ENCODE data around the gene ROR1.

The ROR1 gene

DNA sequence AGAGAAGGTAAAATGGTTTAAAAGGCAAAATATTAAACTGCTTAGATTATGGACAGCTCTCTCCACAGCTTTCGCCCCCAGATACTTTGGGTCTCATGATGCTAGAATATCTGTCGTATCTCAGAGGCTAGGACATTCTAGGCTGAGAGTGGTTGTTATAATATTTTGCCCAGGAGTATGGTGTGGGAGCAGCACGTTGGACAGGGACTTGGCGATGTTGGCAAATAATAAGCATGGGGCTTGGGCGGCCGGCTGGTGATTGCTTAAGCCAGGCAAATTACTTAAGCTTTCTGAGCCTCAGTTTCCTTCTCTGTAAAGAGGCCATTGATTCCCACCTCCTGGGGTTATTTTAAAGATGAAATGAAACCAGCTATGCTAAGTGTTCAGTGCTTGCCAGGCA is 133.2 kb downstream of the ROR1 start:
- no peak for DNase-seq (ENCODE audit: low read depth, low spot score)

DNA sequence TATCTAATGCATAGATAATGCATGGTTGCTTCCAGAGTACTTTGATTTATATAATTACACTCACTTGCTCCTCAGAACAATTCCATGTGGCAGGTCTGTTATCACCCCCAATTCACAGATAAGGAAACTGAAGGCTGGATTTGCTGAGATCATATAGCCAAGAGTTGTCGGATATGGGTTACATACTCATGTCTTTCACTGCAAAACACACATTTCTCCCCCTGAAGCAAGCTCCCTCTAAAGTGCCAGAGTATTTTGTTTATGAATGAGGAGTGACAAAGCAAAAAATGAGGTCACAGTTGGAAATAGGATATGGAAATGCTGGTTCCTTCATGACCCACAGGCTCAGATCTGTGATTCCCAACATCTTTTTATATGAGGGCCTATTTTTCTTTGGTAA is 134.2 kb downstream of the ROR1 start:
- no peak for DNase-seq (ENCODE audit: low read depth, low spot score)

DNA sequence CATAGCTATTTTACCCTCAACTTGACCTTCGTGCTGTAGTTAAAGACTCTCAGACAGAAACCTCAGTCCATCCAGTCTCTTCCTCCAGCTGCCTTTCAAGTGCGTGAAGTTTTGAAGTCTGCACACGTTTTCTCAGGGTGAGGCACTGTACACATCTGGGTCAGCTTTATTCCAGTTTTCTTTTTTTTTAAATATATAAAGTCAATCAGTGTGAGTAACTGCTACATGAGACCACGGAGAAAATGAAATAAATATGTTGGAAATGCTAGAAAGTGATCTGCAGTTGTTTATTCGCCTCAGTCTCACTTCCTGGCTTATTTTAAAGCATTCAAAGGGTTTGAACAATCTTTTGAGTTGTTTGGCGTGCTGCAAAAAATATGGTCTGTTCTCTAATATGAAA is 135.7 kb downstream of the ROR1 start:
- DNase-seq (ENCODE audit: low read depth, low spot score) = no peak

DNA sequence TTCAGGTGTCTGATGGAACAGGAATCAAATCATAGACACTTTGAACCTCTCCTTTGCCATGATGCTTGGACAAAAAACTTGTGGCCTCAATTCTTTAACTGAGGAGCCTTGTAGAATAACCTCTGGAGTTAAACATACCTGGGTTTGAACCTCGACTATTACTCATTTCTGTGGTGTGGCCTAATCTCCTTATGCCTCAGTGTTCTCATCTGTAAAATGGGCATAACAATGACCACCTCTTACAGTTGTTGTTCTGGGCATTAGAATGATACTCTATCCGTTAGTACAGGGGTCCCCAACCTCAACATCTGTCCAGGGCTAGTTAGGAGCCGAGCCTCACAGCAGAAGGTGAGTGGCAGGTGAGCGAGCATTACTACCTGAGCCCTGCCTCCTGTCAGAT is 137.2 kb downstream of the ROR1 start:
- DNase-seq (ENCODE audit: low read depth, low spot score) = no peak

DNA sequence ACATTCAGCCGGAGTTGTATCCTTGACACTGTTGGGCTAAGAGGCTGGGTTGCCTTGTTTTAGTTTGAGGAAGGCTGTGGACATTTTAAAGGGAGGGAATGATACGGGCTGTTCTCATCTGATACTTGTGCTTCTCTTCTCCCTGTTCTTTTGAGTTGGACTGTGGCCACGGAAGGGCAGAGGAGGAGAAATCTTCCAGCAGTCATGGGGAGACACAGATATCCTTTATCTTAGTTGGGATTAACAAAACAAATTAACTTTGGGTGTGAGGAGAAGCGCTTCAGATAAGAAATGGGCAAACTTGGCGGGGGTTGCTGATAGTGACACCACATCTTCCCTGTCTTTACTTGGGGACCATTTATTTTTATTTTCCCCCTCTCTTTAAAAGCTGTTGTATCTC is 138.8 kb downstream of the ROR1 start:
- no peak for DNase-seq (ENCODE audit: low read depth, low spot score)

DNA sequence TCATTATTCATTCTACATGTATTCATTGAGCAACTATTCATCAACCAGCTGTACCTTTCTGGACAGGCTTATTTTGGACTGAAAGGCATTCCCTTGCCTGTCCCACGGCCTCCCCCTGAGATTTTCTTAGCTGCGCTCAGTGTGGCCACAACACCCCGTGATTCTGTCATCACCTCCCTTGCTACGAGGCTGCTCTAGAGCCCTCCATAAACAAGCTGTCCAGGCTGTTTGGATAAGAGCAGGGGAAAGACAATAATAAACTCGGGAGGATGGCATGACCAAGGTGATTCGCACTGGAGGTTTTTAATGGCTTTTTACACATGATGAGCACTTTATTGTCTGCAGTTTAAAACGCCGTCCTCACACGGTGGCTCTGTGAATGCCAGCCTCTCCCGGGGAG is 139.7 kb downstream of the ROR1 start:
- DNase-seq (ENCODE audit: low read depth, low spot score) = no peak

DNA sequence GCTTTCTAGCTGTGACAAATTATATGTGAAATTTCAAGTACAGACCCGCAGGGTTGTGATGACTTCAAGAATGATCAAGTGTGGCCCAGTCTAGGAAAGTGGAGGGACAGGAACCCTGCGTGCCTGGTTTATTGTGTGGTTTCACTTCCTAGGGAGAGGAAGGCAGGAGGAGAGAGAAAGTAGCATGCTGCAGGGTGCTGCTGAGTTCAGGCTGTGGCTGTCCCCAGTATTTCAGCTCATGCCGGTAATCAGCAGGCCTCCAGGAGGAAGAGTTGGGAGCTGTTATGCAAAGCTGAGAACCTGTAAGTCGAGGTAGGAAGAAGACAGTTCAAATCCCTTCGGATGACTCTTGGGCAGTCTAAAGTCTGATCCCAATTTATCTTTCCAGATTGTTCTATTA is 140.4 kb downstream of the ROR1 start:
- no peak for DNase-seq (ENCODE audit: low read depth, low spot score)

DNA sequence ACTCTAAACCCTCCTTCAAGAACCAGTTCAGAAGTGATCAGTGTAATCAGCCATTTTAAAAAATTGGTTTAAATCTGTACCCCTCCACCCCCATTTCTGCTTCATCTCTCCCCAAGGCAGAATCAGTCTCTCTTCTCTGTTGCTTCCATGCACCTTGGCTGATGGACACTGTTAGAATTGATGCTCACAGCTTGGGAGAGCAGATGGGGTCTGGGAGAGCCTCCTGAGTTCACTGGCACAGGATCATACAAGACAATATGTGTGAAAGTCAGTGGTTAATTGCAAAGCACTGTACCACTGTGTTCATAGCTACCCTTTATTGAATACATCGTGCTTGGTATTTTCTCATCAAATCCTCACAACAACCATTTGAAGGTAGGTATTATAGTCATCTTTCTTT is 140.9 kb downstream of the ROR1 start:
- no peak for DNase-seq (ENCODE audit: low read depth, low spot score)

DNA sequence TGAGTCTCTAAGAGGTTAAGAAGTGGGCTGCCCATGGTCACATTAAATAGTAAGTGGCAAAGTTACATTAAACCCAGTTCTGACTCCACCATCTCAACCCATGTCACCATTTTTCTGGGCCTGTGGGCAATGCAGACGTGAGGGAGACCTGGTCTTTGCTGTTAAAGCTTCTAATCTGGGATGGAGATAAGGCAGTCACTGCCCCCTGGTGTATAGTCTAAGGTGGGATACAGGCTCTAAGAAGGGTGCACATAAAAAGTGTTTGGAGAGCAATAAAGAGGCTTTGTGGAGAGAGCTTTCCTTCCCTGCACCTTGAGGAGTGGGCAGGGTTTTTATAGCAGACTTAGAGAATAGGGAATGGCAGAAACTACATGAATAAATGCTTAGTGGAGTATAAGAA is 141.3 kb downstream of the ROR1 start:
- DNase-seq (ENCODE audit: low read depth, low spot score) = no peak

DNA sequence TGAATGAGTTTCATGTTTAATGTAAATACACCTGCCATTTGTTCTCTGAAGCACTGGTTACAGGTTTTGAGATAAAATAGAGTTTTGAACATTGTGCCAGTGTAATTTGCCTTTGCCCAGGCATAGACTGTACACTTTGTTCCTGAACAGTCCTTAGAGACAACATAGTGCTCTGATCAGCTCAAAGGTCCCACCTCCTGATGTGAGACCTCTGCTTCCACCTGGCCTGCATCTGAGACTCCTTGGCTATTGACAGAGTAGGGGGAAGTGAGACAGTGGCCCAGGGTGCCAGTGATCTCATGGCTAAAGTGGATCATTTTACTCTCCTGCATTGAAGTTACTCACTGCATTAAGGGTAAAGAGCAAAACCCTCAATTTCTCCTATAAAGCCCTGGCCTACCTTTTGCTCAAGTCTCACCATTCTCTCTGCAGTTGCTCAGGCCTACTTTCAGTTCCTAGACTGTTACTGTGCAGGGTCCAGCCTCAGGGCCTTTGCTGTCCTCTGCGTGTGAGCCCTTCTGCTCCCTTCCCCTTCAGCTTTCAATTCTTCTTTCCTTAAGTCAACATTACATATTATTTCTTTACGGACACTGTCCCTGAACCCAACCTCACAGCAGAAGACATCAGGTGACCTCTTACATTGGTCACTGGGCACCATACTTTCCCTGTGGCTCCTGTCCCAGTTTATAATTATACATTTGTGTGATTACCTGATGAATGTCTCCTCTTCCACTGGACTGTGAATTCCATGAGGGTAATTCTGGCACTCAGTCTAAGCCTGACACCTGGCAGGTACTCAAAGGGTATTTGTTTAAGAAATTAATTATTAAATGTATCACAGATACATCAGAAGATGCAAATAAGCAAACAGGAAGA is 142.9 kb downstream of the ROR1 start:
- no peak for DNase-seq (ENCODE audit: low read depth, low spot score)

DNA sequence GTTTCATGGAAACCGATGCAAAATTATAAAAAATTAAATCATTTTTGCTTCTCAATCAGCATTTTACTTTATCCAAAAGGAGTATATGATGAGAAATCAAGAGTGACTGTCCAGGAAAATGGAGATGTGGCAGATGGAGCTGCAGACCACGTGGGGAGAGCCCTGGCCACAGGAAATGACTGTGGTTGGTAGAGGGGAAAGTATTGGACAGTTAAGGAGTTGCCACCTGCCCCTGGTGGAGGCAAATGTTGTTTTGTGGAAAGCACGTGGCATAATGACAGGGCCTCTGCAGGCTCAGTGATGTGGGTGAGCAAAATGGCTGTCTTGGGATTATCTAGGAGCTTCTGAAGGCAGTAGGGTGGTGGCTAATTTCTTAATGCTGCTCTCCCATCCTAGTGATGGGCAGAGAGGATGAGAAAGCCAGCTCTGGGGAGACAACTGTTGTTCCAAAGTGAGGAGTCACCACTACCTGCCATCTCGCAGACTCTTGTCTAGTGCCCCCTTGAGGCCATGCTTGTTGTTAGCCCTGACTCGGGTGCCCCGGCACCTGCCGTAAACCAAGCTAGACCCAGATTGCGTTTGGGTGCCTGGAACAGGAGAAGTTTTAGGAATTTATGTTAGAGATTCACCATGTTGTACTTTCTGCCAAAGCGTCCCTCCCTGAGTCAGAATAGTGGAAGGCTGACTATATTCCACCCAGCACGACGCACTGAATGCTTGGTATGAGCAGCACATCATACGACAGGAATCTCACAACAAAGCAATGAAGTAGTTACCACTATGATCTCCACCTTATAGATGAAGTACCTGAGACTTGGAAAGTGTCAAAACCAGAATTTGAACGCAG is 144.0 kb downstream of the ROR1 start:
- no peak for DNase-seq (ENCODE audit: low read depth, low spot score)

DNA sequence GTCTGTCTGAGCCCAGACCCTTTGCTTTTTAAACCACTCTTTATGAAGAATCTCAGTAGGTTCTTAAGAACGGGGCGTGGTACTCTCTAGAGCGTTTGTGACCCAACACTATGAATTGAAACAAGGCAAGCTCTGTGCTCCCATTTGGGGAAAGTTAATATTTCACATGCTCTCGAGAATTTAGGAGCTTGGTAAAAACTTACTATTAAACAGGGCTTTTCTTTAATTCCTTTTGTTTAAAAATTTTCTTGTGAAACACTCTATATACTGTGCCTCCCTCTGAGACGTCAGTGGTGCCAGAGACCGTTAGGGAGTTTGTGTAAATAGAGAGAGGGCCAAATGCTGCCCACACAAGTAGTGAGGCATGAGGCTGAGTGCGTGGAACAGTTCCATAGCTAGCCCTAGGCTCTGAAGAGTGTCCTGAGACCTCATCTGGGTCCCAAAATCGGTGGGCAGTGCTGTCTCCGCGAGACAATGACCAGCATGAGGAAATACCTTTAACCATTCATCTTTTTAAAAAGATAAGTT is 144.7 kb downstream of the ROR1 start:
- no peak for DNase-seq (ENCODE audit: low read depth, low spot score)

DNA sequence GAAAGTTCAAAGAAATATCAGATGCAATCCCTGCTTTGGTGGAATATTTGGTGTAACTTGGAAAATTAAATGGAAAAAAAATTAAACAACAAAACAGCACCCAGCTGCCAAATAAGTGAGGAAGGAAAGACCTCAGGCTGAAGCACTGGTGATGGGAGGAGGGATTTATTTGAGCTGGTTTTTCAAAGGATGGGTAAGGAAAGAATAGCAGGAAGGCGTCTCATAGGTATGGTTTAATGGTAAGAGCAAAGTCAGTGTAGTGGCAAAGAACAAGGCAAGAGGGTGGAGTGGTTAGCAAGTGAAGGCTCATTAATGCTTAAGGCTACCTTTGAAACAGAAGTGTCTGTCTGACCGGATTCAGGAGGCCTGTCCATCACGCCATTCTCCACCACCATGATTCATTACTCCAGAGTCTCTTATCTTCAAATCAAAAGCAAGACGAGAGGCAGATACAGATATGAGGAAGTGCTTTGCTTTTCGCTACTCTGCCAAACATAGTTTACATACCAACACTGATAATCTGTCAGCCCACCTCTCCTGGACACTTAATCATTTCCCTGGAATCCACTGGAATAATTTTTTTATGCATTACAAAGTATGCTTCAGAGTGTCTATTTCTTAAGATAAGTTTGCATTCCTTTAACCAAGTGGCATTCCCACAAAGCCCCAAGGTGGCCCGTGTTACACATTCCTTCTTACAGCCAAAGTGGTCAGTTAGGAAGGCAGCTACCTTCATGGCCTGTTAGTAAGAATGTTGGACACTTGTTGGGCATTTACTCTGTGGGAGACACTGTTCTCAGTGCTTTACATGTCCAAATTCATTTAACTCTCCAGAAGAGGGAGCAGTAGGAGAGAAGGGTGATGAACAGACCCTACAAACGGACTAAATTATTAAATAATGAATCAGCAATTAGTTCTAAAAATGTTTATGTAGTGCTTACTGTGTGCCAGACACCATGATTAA is 146.6 kb downstream of the ROR1 start:
- no peak for DNase-seq (ENCODE audit: low read depth, low spot score)

DNA sequence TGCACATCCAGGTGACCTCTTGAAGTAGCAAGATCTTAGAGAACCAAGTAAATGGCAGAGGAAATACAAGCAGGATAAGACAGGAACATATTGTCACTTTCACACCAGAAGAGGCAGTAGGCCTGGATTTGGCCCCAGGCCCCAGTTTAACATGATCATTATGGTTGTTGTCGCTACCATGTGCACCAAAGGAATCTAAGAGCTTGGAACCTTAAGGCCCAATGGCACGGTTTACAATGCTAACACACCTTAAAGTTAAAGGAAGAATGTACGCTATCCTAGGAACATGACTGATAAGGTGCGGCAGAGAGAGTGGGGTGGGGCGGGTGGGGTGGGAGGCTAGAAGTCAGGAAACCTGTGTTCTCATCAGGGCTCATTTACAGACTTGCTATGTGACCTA is 147.5 kb downstream of the ROR1 start:
- DNase-seq (ENCODE audit: low read depth, low spot score) = no peak

DNA sequence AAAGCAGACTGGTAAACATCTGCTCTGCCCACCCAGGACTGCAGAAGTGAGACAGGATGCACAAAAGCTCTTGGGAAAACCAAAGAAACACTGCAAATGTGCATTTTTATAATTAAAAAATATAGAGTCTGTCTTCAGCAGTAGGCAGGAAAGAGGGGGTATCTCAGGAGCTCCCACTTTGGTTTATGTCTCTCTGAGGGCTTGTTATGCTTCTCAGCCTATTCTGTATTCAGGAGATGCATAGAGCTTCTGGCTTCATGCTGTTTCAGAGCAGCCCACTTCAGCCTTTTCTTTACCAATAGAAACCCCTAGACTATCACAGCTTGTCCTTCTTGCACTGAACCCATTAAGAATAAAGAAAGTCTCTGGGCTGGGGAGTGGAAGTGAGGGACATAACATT is 148.0 kb downstream of the ROR1 start:
- DNase-seq (ENCODE audit: low read depth, low spot score) = no peak

DNA sequence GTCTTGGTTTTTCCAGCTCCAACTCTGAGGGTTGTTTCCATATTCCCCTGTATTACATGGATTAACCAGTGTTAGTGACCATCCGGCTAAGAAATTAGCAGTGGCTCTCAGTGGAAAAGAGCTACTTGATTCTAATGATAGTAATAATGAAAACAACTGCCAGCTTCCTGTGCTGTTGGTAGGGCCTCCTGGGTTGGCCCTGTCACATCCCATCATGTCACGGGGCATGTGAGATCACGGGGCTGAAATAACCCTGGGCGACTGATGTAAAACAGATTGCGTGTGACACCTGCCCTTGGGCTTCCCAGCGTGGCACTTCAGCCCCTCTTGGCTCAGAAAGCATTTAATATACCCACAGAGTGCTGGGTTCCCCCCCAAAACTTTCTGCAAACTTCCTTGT is 149.0 kb downstream of the ROR1 start:
- no peak for DNase-seq (ENCODE audit: low read depth, low spot score)

DNA sequence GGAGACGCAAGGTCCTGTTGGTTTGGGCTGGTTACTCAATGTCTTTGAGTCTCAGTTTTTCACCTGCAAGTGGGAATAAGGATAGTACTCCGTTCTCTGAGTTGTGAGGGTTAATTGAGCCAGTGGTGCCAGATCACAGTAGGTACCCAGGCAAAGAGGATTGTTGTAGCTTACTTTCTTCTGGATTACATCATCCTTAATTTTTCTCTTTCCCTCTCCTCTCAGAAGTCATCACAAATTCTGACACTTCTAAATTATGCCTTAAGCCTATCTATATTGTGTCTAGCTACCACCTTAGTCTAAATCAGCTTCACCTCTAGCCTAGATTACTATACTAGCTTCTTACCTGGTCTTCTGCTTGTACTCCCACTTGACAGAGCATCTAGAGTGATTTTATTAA is 149.5 kb downstream of the ROR1 start:
- no peak for DNase-seq (ENCODE audit: low read depth, low spot score)

DNA sequence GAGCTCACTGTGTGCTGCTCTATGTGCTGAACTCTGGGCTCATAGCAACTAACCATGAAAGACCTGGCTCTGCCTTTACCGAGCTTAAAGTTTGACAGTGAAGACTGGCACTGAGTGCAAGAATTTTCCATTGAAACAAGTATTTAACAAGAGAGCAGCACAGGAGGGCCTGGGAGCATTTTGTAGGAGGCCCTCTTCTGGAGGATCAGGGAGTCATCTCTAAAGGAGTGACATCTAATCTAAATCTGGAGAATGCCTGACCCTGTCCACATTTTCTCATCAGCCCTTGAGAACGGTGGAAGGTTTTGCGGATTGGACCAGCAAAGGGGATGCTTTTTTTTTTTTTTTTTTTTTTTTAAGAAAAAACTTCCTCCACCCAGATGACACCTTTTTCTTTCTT is 150.8 kb downstream of the ROR1 start:
- DNase-seq (ENCODE audit: low read depth, low spot score) = no peak

DNA sequence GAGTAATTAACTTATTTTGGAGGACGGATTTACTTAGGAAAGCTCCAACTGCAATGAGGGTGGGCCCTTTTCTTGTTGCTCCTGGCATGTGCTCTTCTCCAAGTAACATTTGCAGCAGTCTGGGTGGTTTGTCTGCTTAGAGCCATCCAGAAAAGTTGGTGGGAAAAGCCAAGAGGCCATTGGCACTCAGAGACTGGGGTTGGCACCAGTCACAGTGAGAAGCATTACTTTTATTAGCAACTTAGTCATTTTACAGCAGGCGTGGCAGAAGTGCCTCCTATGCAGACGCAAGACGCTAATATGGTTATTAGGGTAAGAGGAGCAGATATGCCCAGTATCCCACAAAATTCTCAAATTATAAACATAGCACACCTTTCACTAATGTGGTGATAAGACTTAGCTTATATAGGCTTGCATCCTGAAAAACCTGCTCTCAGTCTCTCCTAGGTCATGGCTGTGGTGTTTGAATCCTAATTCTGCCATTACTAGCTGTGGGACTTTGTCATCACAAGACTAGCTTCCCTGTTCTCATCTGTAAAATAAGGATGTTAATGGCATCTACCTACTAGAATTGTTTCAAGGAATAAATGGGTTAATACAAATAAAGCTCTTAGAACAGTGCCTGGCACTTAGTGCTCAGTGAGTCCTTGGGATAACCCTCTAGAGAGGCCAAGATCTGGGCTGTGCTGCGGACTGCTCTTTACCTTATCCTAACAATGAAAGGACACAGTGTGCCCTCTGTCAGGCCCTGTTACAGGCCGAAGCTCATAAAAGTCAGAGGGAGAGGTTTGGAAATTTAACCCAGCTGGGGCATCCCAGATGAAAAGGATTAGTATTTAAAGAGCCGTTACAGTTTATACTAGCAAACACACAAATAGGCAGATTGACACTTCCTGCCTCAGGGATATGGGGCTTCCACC is 154.6 kb downstream of the ROR1 start:
- DNase-seq (ENCODE audit: low read depth, low spot score) = no peak

DNA sequence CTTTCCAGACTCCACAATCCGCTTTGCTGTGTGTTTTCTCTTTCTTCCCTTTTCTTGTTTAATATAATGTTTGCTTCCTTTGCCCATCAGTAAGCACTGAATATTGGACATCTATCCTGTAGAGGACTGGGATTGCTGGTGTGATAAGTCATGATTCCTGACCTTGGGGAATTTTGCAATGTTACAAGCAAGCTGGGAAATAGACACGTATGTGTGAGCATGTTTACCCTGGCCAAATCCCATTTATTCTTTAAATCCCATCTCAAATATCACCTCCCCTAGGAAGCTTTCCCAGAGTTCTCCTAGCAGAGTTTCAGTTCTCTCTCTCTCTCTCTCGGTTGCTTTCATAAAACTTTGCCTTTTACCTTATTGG is 155.3 kb downstream of the ROR1 start:
- no peak for DNase-seq (ENCODE audit: low read depth, low spot score)

DNA sequence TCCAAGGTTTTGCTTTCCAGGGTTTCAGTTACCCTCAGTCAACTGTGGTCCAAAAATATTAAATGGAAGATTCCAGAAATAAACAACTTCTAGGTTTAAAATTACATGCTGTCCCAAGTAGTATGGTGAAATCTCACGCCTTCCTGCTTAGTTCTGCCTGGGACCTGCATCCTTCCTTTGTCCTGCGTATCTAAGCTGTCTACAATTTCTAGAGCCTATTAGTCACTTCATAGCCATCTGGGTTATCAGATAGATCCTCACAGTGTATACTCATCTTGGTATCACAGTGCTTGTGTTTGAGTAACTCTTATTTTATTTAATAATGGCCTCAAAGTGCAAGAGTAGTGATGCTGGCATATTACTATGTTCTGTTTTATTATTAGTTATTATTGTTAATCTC is 157.7 kb downstream of the ROR1 start:
- DNase-seq (ENCODE audit: low read depth, low spot score) = no peak

All from activated CD4-positive, CD25-positive, alpha-beta regulatory T cell treated with anti-CD3 and anti-CD28 coated beads, Interleukin-2, amount 50 U/mL, for 16 hours (primary cell).